Measurements from ENCODE around the gene DAP.

The DAP gene

GRCh38 chr5:10741661-10742060 is 19.4 kb downstream of the DAP start:
- H3K9me2 ChIP-seq (replicated peaks; ENCODE audit: insufficient read depth, low read length): no peaks in the 10 kb centered on the region
- H4K20me1 ChIP-seq (ENCODE audit: low read depth, low read length): no peaks in the 10 kb centered on the region
- H3K36me3 ChIP-seq (ENCODE audit: low read length): peaks cover 20% of the 10 kb centered on the region; the same call in 1 of the 2 replicates
- no peak overlapping the region for H3K4me3 ChIP-seq (ENCODE audit: insufficient read depth, low read length, poor library complexity, severe bottlenecking)
- TF ChIP-seq EZH2phosphoT487 (conservative IDR thresholded peaks at IDR 0.05; ENCODE audit: low read length): no peak
- no peak for TF ChIP-seq CTCF (IDR thresholded peaks at IDR 0.05; ENCODE audit: insufficient read depth, low read length, poor library complexity, severe bottlenecking)
- H3K9me3 ChIP-seq (ENCODE audit: insufficient read depth, low read length): no peaks in the 10 kb centered on the region
- no peak overlapping the region for H2AFZ ChIP-seq (ENCODE audit: low read depth, low read length, severe bottlenecking)
- H3K4me2 ChIP-seq (ENCODE audit: low read depth, low read length, poor library complexity, severe bottlenecking): no peak overlapping the region
- no peaks in the 10 kb centered on the region for H3K27me3 ChIP-seq (ENCODE audit: low read length)
- no peak overlapping the region for H3K9ac ChIP-seq (ENCODE audit: low read length)
- H3K79me2 ChIP-seq (ENCODE audit: insufficient read depth, low read length): peaks cover 12% of the 10 kb centered on the region; the same call in 1 of the 2 replicates
- H3F3A ChIP-seq (ENCODE audit: insufficient read depth): no peaks in the 10 kb centered on the region
- no peak overlapping the region for H3K27ac ChIP-seq (ENCODE audit: low read depth, low read length)

GRCh38 chr5:10740384-10740783 is 20.6 kb downstream of the DAP start:
- H3K9ac ChIP-seq (ENCODE audit: low read length): no peak overlapping the region
- H3K27ac ChIP-seq (ENCODE audit: low read depth, low read length): no peak overlapping the region
- H3K9me2 ChIP-seq (replicated peaks; ENCODE audit: insufficient read depth, low read length): no peaks in the 10 kb centered on the region
- peaks cover 20% of the 10 kb centered on the region for H3K36me3 ChIP-seq (ENCODE audit: low read length)
- no peak overlapping the region for H3K4me2 ChIP-seq (ENCODE audit: low read depth, low read length, poor library complexity, severe bottlenecking)
- H3K79me2 ChIP-seq (ENCODE audit: insufficient read depth, low read length): peaks cover 14% of the 10 kb centered on the region; the same call in 1 of the 2 replicates
- no peak overlapping the region for H2AFZ ChIP-seq (ENCODE audit: low read depth, low read length, severe bottlenecking)
- H3K27me3 ChIP-seq (ENCODE audit: low read length): no peaks in the 10 kb centered on the region
- no peak for TF ChIP-seq EZH2phosphoT487 (conservative IDR thresholded peaks at IDR 0.05; ENCODE audit: low read length)
- TF ChIP-seq CTCF (IDR thresholded peaks at IDR 0.05; ENCODE audit: insufficient read depth, low read length, poor library complexity, severe bottlenecking): no peak
- no peaks in the 10 kb centered on the region for H3K9me3 ChIP-seq (ENCODE audit: insufficient read depth, low read length)
- peaks cover 3% of the 10 kb centered on the region; the same call in 1 of the 2 replicates for H4K20me1 ChIP-seq (ENCODE audit: low read depth, low read length)
- no peak overlapping the region for H3K4me3 ChIP-seq (ENCODE audit: insufficient read depth, low read length, poor library complexity, severe bottlenecking)
- no peaks in the 10 kb centered on the region for H3F3A ChIP-seq (ENCODE audit: insufficient read depth)

- no peaks in the 10 kb centered on the region for H3K9me2 ChIP-seq (replicated peaks; ENCODE audit: insufficient read depth, low read length)
- H2AFZ ChIP-seq (ENCODE audit: low read depth, low read length, severe bottlenecking): no peak overlapping the region
- H3F3A ChIP-seq (ENCODE audit: insufficient read depth): no peaks in the 10 kb centered on the region
- no peak overlapping the region for H3K4me2 ChIP-seq (ENCODE audit: low read depth, low read length, poor library complexity, severe bottlenecking)
- no peak overlapping the region for H3K4me3 ChIP-seq (ENCODE audit: insufficient read depth, low read length, poor library complexity, severe bottlenecking)
- no peaks in the 10 kb centered on the region for H3K9me3 ChIP-seq (ENCODE audit: insufficient read depth, low read length)
- peaks cover 5% of the 10 kb centered on the region; the same call in 1 of the 2 replicates for H4K20me1 ChIP-seq (ENCODE audit: low read depth, low read length)
- H3K79me2 ChIP-seq (ENCODE audit: insufficient read depth, low read length): peaks cover 14% of the 10 kb centered on the region
- TF ChIP-seq EZH2phosphoT487 (conservative IDR thresholded peaks at IDR 0.05; ENCODE audit: low read length): no peak
- no peak for TF ChIP-seq CTCF (IDR thresholded peaks at IDR 0.05; ENCODE audit: insufficient read depth, low read length, poor library complexity, severe bottlenecking)
- H3K9ac ChIP-seq (ENCODE audit: low read length): no peak overlapping the region
- no peaks in the 10 kb centered on the region for H3K27me3 ChIP-seq (ENCODE audit: low read length)
- no peak overlapping the region for H3K27ac ChIP-seq (ENCODE audit: low read depth, low read length)
- peaks cover 12% of the 10 kb centered on the region for H3K36me3 ChIP-seq (ENCODE audit: low read length)
Measured at GRCh38 chr5:10737880-10738279, 23.2 kb downstream of the DAP start.

Data from SU-DHL-6 (cell line).